DOHH2 (cell line): ENCODE measurements around the gene EDARADD.

Experiments used
- H3F3A ChIP-seq: fragments of 200-600 bp; sonication (generic), shearing (Covaris generic); 2 replicates; pipeline ENCODE4 v1.6.0; 2016; ENCODE audit warnings: antibody characterized with exemption, mild to moderate bottlenecking; ENCODE audit not compliant: control insufficient read depth, insufficient read depth
- H3K27ac ChIP-seq: fragments of 200-600 bp; sonication (generic); 2 replicates; pipeline ENCODE4 v1.5.1; 2014; ENCODE audit warnings: low read depth, mild to moderate bottlenecking, low read length, moderate library complexity
- H3K27me3 ChIP-seq: fragments of 200-600 bp; sonication (generic); 2 replicates; pipeline ENCODE4 v1.6.1; 2014; ENCODE audit warnings: mild to moderate bottlenecking, low read length, mixed read lengths; ENCODE audit not compliant: control insufficient read depth
- H3K36me3 ChIP-seq: fragments of 200-600 bp; sonication (generic); 2 replicates; pipeline ENCODE4 v1.6.1; 2014; ENCODE audit warnings: mild to moderate bottlenecking, low read length, moderate library complexity, mixed read lengths; ENCODE audit not compliant: control insufficient read depth
- H3K4me1 ChIP-seq: fragments of 200-600 bp; sonication (generic); 2 replicates; pipeline ENCODE4 v1.6.1; 2014; ENCODE audit warnings: mild to moderate bottlenecking, low read length, mixed read lengths; ENCODE audit not compliant: control insufficient read depth
- H3K4me2 ChIP-seq: fragments of 200-600 bp; sonication (generic); 2 replicates; pipeline ENCODE4 v1.6.0; 2014; ENCODE audit warnings: mild to moderate bottlenecking, low read length, moderate library complexity
- H3K4me3 ChIP-seq: fragments of 200-600 bp; sonication (generic); 2 replicates; pipeline ENCODE4 v1.5.1; 2014; ENCODE audit warnings: mild to moderate bottlenecking, low read length, mixed read lengths
- H3K79me2 ChIP-seq: fragments of 200-600 bp; sonication (generic); 2 replicates; pipeline ENCODE4 v1.6.1; 2014; ENCODE audit warnings: mild to moderate bottlenecking, low read length, mixed read lengths; ENCODE audit not compliant: control insufficient read depth
- H3K9me2 ChIP-seq: fragments of 200-600 bp; sonication (generic); replicated peaks from 2 replicates; pipeline ENCODE4 v1.6.1; 2014; ENCODE audit warnings: mild to moderate bottlenecking, low read length, mixed read lengths; ENCODE audit not compliant: control insufficient read depth
- H3K9me3 ChIP-seq: fragments of 200-600 bp; sonication (generic); 2 replicates; pipeline ENCODE4 v1.6.1; 2014; ENCODE audit warnings: antibody characterized with exemption, low read length, mixed read lengths; ENCODE audit not compliant: control insufficient read depth, insufficient read depth
- H4K20me1 ChIP-seq: fragments of 200-600 bp; sonication (generic); 2 replicates; pipeline ENCODE4 v1.6.0; 2014; ENCODE audit warnings: low read depth, mild to moderate bottlenecking, antibody characterized with exemption, low read length, moderate library complexity; ENCODE audit not compliant: control insufficient read depth, insufficient read depth
- EZH2phosphoT487 ChIP-seq: fragments of 200-600 bp; sonication (generic); IDR thresholded peaks from 2 replicates; pipeline ENCODE4 v1.6.1; 2017; ENCODE audit warnings: borderline replicate concordance, mild to moderate bottlenecking, antibody characterized with exemption, low read length, moderate library complexity, mixed read lengths
- TF ChIP-seq, protein P1 (sequence below): fragments of 200-600 bp; sonication (generic); IDR thresholded peaks from one replicate; pipeline ENCODE4 v1.5.1; 2014; ENCODE audit warnings: antibody characterized with exemption, mild to moderate bottlenecking, low read depth, low read length; ENCODE audit not compliant: poor library complexity, severe bottlenecking

EDARADD gene

DNA sequence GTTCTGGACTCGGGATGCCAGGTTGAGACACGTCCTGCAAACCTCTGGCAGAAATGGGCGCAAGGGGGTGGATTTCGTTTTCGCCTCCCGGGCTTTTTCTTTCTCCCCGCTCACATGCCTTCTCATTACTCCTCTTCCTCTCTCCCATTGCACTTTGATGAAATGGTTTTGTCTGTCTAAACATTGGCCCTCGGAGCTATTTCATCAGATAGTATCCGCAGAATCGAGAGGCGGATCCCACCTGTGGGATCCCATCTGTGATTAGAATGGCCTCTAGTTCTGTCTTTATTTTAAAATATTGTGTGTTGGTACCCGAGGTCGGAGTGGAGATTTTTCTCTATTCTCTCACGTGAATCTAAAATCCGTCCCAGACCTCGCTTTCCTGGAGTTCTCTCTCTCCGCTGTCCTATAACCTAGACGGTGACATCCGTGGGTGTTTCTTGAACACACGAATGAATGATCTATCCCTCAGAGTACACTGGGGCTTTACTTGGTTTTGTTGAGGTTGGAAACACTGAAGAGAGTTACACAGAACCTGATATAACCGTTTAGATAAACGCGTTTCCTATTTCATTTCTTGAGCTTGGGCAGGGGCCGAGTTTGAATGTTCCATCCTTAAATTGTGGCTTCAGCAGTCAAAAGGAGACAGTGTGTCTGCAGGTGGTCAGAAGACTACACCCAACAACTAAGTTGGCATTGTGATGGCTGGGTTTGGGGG is 2.0 kb downstream of the EDARADD start:
- no peak overlapping the region for H3K4me3 ChIP-seq
- no peaks in the 10 kb centered on the region for H4K20me1 ChIP-seq
- no peaks in the 10 kb centered on the region for H3K9me2 ChIP-seq
- H3K79me2 ChIP-seq: no peaks in the 10 kb centered on the region
- no peaks in the 10 kb centered on the region for H3K4me1 ChIP-seq
- H3K36me3 ChIP-seq: no peaks in the 10 kb centered on the region
- H3K27me3 ChIP-seq: peaks cover 32% of the 10 kb centered on the region
- H3K4me2 ChIP-seq: no peak overlapping the region
- no peaks in the 10 kb centered on the region for H3F3A ChIP-seq
- TF ChIP-seq, protein P1, sequence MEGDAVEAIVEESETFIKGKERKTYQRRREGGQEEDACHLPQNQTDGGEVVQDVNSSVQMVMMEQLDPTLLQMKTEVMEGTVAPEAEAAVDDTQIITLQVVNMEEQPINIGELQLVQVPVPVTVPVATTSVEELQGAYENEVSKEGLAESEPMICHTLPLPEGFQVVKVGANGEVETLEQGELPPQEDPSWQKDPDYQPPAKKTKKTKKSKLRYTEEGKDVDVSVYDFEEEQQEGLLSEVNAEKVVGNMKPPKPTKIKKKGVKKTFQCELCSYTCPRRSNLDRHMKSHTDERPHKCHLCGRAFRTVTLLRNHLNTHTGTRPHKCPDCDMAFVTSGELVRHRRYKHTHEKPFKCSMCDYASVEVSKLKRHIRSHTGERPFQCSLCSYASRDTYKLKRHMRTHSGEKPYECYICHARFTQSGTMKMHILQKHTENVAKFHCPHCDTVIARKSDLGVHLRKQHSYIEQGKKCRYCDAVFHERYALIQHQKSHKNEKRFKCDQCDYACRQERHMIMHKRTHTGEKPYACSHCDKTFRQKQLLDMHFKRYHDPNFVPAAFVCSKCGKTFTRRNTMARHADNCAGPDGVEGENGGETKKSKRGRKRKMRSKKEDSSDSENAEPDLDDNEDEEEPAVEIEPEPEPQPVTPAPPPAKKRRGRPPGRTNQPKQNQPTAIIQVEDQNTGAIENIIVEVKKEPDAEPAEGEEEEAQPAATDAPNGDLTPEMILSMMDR: no peak
- TF ChIP-seq EZH2phosphoT487: no peak
- no peak overlapping the region for H3K27ac ChIP-seq
- H3K9me3 ChIP-seq: no peaks in the 10 kb centered on the region

DNA sequence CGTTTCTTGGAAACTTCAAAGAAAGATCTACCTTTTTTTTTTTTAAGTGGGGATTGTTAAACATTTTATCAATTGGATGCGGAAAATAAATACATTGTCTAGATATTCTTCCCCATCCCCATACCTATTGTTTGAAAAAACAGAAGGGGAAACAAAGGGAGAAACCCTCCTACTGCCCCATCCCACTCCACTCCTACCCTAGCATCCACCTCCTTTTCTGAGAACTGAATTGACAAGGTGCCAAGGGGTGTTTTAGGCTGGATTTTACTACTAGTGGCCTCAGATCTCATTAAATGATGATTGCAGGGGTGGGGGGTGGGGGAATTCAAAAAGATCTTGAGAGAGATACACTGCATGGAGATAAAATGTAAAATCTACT is 2.6 kb downstream of the EDARADD start:
- no peaks in the 10 kb centered on the region for H4K20me1 ChIP-seq
- H3K27me3 ChIP-seq: peaks cover 32% of the 10 kb centered on the region
- TF ChIP-seq EZH2phosphoT487: no peak
- TF ChIP-seq, protein P1: no peak
- no peak overlapping the region for H3K4me2 ChIP-seq
- H3K79me2 ChIP-seq: no peaks in the 10 kb centered on the region
- H3K36me3 ChIP-seq: no peaks in the 10 kb centered on the region
- H3K9me2 ChIP-seq: no peaks in the 10 kb centered on the region
- no peaks in the 10 kb centered on the region for H3K9me3 ChIP-seq
- H3F3A ChIP-seq: no peaks in the 10 kb centered on the region
- no peaks in the 10 kb centered on the region for H3K4me1 ChIP-seq
- H3K4me3 ChIP-seq: no peak overlapping the region
- no peak overlapping the region for H3K27ac ChIP-seq

DNA sequence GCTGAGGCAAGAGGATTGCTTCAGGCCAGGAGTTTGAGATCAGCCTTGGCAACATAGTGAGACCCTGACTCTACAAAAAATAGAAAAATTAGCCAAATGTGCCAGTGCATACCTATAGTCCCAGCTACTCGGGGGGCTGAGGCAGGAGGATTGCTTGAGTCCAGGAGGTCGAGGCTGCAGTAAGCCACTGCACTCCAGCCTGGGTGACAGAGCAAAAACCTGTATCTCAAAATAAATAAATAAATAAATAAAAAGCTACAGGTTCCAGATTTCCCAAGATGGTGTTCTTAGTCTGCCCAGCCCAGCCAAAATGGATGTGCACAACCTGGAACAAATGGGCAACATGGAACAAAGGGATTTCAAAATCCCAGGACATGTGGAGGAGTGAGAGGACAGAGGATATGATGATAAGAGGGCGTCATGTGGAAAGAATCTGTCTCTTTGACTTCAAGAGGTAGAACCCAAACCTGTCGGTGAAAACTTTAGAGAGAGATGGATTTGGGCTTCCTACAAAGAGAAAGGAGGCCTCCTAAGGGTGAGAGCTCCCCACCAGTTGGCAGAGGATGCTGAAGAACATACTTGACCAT is 3.2 kb downstream of the EDARADD start:
- no peaks in the 10 kb centered on the region for H3K79me2 ChIP-seq
- H3K27me3 ChIP-seq: peaks cover 32% of the 10 kb centered on the region
- TF ChIP-seq, protein P1: no peak
- no peak for TF ChIP-seq EZH2phosphoT487
- no peaks in the 10 kb centered on the region for H4K20me1 ChIP-seq
- H3K9me2 ChIP-seq: no peaks in the 10 kb centered on the region
- H3K4me2 ChIP-seq: no peak overlapping the region
- H3K9me3 ChIP-seq: no peaks in the 10 kb centered on the region
- no peaks in the 10 kb centered on the region for H3K36me3 ChIP-seq
- H3K27ac ChIP-seq: no peak overlapping the region
- H3K4me1 ChIP-seq: no peaks in the 10 kb centered on the region
- no peaks in the 10 kb centered on the region for H3F3A ChIP-seq
- H3K4me3 ChIP-seq: no peak overlapping the region
